ENCODE data around the gene ADCY10.

- TF ChIP-seq TAF1 (IDR thresholded peaks at IDR 0.05; ENCODE audit: borderline replicate concordance, insufficient read depth, low read length) (no peak), POLR2AphosphoS5 (IDR thresholded peaks at IDR 0.05; ENCODE audit: low read depth, low read length) (no peak), REST (IDR thresholded peaks at IDR 0.05; ENCODE audit: insufficient read depth in 1 of 2, low read depth in 2 of 2, low read length in 2 of 2) (no peak), SIN3A (IDR thresholded peaks at IDR 0.05; ENCODE audit: borderline replicate concordance, insufficient read depth, low read length) (no peak), FOXP2 (optimal IDR thresholded peaks at IDR 0.05; ENCODE audit: borderline replicate concordance, extremely low read depth, extremely low read length, insufficient read depth) (no peak)
Observed at GRCh38 chr1:167841530-167841929, 72.4 kb downstream of the ADCY10 start.
